CD4-positive, alpha-beta T cell treated with Interleukin-17A for 4 hours (primary cell): Measurements from ENCODE around the gene TRERF1.
"Not testable (repeated sequence)": the region's sequence is repeated elsewhere in the genome, so short reads cannot be mapped to it uniquely, and the experiment has no call there.

Experiments
- DNase-seq: peaks from one replicate; pipeline ENCODE4 v3.0.0-alpha.2; 2020; ENCODE audit warnings: mixed read lengths

Gene TRERF1

DNA sequence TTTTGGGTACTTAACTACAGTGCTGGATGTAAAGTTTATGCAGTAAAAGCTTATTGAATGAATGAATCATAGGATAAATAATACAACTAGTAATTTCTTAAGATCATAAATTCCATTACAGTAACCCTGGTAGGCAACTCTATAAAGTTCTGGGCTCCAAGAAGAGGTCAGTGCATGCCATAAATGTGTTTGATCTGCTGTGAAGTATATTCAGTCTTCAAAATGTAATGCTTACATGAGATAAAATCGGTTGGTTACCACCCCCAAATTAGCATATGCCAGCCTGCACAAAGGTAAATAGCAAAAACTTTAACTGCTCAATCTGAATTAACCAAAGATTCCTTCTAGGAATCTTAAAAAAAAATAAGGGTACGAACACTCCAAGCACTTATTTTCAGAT, 244.2 kb downstream of the TRERF1 start:
- not testable (repeated sequence) for DNase-seq

DNA sequence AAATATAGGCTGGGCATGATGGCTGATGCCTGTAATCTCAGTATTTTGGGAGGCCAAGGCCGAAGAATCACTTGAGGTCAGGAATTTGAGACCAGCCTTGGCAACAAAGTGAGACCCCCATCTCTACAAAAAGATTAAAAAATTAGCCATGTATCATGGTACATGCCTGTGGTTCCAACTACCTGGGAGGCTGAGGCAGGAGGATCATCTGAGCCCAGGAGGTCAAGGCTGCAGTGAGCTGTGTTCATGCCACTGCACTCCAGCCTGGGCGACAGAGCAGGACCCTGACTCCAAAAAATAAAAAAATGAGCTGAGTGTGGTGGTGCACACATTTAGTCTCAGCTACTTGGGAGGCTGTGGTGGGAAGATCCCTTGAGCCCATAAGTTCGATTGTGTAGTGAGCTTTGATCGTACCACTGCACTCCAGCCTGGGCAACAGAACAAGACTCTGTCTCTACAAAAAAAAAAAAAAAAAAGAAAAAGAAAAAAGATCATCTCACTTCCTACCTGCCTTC, 246.9 kb downstream of the TRERF1 start:
- DNase-seq: no peak

DNA sequence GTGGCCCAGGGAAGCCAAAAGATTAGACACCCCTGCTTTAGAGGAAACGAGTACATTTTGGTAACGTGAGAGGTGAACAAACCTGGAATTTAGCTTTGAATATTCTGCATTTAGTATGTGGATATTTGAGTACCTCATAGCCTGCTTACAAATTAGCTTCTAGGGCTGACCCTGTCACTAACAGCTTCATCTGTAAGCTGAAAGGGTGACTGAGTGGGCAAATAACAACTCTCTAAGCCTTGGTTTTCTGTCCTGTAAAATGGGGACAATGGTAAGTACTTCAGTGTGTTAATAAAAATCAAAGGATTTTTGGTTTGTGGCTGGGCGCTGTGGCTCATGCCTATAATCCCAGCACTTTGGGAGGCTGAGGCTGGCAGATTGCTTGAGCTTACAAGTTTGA, 248.5 kb downstream of the TRERF1 start:
- no peak for DNase-seq

DNA sequence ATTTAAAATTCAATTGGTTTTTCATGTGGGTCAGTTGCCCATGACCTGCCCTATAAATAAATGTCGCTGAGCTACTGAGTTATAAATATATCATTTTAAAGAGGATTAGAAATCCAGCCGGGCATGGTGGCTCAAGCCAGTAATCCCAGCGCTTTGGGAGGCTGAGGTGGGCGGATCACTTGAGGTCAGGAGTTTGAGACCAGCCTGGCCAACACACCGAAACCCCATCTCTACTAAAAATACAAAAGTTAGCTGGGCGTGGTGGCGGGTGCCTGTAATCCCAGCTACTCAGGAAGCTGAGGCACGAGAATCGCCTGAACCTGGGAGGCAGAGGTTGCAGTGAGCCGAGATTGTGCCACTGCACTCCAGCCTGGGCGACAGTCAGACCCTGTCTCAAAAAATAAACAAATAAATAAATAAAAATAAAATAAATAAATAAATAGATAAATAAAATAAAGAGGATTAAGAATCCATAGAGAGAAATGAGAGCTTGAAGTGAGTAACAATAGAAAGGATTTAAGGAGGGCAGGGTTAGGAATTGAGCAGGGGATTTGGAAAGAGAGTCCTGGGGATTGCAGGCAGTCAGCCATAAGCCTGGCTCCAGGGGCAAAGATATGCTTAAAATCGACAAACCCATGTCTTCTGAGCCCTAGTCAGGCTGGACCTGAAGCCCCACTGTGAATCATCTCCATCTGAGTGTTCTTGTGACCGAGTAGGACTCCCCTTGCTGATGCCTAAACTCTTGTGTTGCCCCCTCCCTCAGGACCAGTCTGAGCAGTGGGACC, 249.4 kb downstream of the TRERF1 start:
- not testable (repeated sequence) for DNase-seq

DNA sequence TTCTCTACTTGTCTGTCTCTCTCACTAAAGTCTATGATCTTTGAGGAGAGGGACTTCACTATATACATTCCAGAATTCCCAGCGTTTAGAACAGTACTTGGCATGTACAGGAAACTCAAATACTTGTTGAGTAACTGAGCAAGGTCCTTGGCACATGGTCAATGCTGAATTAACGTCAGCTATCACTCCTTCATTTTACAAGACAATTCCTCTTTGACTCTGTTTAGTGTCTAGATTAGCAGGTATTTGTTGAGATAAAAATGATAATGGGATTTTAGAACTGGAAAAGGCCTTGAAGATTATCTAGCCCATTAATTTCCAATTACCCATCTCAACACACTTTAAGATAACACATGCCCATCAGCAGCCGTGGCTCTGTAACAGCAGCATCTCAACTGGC, 250.3 kb downstream of the TRERF1 start:
- DNase-seq: no peak

DNA sequence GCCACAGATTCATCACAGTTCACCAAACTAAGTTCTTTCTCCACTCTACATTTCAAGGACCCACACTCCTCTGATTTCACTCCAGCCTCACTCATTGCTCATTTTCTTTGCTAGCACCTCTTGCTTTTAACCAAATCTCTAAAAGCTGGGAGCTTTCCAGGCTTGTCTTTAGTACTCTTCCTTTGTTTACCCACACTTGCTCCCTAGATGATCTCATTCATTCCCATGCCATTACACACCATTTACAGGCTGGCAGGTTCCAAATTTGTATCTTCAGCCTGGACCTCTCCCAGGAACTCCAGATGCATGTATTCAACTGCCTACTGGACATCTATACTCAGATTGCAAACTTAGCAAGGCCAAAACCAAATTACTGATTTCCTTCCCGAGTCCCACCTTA, 251.7 kb downstream of the TRERF1 start:
- DNase-seq: no peak

DNA sequence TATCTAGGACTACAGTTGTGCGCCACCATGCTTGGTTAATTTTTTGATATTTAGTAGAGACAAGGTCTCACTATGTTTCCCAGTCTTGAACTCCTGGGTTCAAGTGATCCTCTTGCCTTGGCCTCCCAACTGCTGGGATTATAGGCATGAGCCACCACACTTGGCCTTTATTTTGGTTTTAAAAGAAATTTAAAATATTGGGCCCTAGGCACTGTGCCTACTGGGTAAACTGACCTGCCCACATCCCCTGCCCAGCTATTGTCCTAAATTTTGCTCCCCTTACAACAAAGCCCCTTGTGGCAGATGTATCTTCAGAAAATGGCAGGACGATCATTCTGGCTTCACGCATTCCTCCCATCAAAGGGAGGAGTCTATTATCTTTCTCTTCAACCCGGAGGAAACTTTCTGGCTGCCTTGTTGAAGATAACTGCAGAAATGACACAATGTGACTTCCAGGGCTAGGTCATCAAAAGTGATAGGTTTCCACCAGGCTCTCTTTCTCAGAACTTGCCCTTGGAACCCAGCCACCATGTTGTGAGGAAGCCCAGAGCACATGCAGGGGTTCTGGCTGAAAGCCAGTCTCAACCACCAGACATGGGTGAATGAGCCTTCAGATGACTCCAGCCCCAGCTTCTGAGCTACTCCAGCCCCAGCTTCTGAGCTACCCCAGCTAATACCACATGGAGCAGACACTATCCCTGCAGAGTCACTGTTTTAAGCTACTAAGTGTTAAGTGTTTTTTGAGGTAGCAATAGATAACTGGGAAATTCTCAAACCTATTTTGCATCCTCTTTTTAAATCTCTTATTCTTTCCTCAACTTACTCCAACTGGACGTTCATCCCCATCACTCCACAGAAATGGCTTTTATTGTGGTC, 252.4 kb downstream of the TRERF1 start:
- no peak for DNase-seq

DNA sequence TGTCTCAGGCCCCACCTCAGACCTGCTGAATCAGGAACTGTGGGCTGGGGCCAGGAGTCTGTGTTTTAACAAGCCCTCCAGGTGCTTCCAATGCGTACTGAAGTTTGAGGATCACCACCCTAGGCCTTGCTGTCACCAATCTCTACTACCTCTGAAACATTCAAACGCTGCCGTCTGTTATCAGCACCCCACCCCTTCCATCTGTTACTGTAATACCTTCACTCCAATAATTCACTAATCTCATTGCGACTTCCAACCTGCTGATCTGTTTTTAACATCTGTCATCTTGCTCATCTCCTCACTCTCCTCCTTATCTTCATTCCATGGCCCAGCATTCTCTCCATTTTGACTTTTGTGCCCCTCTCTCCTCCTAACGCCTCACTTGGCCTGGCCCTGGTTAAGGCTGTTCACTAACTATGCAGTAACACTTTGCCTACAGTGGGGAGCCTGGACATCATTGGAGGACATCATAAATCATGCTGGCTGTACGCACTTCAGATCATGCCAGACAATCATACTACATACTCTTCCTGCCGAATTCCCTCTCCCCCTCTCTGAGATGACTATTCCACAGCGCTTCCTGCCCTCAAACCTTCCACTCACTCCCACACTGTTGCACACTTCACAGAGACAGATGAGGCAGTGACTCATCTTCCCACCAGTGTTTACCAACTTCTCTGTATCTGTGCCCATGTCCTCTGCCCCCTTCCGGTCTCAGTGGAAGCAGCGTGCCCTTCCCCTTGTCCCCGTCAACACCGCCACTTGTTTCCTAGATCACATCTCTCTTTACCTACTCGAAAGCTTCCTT, 254.0 kb downstream of the TRERF1 start:
- peak; percentile 37 for DNase-seq

DNA sequence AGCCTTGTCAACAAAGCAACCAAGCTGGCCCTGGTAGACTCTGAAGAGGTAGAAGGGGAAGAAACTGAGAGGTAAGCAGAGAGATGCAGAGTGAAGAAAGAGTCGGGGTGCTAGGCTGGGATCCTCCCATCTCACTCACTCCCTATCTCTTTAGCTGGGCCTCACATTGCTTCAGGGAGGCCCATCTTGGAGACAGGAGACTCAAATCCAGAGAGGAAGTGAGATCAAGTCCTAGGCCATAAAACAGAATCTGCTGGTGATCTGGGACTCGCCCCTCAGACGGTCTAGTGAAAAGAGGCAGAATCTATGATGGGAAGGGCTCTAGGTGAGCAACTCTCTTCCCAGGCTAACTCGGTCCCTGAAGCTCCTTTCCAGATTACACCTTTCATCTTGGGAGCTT, 256.3 kb downstream of the TRERF1 start:
- no peak for DNase-seq

DNA sequence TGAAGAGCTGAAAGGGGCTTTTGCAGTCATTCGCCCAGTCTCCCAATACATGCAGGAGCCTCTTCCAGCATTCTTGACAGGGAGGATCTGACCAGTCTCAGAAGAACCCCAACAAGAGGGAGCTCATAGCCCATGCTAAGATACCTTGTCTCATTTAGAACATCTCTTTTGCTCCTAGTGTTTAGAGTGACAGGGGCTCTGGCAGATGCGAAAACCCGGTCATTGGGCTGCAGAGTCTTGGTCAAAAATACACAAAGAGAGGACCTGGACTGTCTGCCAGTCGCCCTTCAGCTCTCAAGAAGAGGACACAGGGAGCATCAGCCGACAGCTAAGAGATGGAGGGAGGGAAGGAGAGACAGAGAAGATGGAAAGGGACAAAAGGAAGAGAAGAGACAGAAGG, 257.7 kb downstream of the TRERF1 start:
- DNase-seq: no peak

DNA sequence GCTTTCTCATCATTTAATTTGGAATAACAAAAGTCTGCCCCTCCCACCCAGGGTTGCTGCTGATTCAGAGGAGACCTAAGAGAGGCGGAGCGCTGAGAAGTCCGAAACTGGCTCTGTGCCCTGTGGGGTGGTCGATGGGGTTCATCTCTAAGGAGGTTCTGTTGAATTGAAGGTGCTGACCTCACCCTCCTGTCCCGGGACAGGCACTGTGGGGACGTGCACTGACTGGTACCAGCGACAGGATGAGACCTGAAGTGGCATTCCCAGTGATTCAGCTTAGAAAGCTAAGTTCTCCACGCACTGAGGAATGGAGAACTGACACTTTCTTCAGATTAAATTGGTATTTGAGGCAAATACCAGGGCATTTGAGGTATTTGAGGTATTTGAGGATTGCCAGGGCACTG, 258.2 kb downstream of the TRERF1 start:
- no peak for DNase-seq

DNA sequence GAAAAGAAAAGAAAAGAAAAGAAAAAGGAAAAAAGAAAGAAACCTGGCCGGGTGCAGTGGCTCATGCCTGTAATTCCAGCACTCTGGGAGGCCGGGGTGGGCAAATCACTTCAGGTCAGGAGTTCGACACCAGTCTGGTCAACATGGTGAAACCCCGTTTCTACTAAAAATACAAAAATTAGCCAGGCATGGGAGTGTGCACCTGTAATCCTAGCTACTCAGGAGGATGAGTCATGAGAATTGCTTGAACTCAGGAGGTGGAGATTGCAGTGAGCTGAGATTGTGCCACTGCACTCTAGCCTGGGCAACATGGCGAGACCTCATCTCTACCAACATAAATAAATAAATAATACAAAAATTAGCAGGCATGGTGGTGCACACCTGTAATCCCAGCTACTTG, 259.3 kb downstream of the TRERF1 start:
- DNase-seq: not testable (repeated sequence)

DNA sequence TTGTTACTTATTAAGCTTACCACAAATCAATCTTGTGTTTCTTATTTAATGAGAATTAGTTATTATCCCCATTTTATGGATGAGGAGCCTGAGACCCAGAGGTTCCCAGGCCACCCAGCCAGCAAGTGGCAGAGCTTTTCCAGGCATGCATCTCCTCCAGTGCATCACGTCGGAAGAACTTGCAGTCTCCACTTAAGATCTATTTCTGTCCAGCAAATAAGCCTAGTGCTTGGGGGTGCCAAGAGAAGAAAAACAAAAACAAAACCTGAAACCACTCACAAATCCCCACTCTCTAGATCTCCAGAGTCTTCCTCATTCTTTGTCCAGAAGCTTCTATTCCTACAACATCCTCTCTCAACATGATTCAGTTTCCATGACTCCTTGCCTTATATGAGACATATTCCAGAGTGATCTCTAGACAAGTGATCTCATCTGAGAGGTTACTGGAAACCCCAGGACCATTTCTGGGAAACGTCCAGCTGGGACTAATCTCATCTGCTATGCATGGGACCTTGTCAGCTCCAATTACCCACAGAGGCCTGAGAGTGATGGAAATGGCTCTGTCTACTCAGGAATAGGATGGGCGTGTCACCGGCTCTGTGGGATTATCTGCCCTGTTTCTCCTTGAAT, 261.1 kb downstream of the TRERF1 start:
- DNase-seq: no peak

DNA sequence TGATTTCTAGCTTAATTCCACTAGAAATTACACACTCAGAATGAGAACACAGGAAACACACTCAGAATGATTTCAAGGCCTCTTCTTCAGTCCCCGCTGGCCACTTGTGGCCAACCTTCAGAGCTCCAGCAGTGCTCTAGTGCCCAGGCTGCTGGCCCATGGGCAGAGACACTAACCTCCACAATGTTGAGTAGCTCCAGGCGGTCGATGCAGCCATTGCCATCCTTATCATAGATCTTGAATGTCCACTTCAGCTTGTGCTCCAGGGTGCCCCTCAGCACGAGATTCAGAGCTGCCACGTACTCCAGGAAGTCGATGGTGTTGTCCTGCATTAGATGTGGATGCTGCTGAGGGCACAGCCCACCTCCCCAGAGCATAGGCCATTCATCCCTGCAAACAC, 263.3 kb downstream of the TRERF1 start:
- no peak for DNase-seq

DNA sequence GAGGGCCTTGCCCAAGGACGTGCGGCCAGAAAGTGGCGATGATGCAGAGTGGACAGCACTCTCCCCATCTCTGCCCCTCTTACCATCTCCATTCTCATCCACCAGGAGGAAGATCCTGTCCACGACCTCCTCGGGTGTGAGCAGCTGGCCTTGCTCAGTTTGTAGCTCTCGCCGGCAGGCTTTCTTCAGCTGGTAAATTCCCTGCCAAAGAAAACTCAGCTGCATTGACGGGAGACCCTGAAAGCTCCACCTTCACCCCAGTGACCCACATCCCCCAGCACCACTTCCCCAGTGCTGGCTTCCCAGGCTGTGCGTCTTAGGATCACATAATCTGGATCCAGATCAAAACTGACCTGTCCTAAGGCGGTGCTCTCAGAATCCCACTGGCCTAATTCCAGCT, 266.1 kb downstream of the TRERF1 start:
- no peak for DNase-seq

DNA sequence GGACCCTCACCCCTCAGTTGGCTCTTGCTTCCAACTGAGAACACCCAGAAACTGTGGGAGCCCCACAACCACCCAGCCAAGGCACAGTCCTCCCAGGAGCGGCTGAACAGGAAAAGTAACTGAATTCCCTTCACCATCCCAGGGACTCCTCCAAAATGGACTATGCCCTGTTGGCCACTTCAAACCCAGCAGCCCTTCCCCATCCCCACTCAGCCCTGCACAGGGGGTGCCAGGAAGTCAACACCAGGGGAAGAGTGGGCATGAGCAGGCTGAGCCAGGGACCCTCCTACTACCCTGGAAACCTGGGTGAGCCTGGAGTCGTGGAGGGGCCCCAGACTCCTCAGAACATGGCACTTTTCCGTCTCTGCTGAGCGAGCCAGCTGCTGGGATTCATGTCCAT, 267.3 kb downstream of the TRERF1 start:
- no peak for DNase-seq

DNA sequence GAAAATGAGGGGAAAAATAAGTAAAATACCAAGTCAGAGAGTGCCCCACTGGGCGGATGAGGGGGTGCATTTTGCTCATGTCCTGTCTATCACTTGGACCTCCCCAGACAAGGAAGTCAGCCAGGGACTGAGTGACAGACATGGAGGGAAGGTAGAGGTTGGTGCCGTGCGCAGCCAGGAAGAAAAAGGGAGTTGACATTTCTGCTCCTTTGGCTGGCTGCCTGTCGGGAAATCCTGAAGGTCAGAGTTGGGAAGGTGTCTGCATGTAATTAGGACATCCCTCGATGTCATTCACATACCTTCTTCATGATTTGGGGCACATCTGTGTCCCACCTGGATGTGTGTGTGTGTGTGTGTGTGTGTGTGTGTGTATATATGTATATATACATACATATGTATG, 269.6 kb downstream of the TRERF1 start:
- no peak for DNase-seq

DNA sequence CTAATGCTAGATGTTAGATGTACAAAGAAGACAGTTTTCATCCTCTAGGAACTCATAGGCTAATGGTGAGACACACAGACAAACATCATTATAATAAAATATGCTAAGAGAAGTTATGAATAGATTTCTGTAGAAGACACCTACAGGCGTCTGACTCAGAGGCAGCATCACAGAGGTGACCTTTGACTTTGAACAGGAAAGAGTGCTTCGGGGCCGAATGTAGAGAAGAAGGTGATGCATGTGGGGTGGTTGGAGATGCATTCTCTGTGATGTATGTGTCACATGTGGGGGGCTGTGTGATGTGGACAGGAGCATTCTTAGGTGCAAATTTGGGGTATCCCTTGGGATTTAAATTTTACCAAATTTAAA, 271.8 kb downstream of the TRERF1 start:
- DNase-seq: no peak

DNA sequence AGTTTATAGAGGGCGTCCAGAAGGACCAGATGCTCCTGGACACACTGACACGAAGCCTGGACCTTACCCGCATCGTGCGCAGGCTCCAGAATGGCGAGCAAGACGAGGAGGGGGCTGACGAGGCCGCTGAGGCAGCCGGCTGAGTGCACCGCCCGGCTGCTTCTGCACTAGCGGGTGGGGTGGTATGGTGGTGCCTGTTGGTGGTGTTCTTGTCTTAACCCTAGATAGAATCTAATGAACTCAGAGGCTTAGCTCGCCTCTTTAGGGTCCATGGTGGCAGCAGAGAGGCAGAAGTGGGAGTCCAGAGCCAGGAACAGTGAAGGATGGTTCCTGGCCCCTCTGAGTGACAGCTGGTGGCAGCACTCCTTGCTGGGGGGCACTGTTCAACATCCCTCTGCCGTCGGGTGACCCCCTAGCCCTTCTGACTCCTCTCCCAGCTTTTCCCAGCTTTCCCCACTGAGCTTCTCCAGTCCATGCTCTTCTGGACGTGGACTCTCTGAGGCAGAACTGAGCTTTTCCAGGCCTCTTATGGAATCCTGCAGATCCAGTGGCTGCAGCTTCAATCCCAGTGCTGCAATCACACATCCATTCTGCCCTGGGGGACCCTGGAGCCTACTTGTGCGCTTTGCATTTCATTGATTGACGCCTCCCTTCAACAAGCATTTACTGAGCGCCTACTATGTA, 272.3 kb downstream of the TRERF1 start:
- DNase-seq: no peak

DNA sequence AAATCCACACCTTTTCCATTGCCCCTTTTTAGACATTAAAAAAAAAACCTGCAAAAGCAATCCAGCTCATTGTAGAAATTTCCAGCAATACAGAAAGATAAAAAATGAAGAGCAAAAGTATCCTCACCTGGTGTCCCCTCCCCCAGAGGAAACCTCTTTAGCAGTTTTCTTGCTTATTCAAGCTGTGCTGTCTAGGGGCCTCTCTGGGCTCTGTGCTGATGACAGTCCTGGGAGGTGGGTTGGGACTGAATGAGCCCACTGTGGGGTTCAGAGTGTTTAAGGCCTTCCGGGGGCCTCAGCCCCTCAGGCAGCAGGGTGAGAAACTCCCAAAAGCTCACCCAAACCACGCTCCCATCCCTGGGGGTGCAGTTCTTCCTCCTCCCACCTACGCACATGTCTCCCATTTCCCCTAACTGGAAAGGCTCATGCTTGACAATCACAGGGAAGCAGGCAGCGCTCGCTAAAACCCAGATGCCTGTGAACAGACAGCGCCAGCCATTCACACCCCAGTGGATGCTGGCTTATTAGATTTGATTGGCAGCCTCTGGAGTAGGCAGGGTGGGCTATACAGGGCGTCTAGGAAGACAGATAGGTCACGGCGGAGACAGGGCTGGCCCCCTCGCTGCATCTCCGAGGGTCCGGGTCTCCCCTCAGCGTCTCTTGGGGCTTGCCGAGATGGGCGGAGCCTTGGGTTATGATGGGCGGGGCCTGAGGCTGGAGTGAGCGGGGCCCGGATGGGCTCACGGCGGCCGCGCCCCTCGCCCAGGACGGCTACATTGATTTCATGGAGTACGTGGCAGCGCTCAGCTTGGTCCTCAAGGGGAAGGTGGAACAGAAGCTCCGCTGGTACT, 274.0 kb downstream of the TRERF1 start:
- DNase-seq: peak; percentile 38

DNA sequence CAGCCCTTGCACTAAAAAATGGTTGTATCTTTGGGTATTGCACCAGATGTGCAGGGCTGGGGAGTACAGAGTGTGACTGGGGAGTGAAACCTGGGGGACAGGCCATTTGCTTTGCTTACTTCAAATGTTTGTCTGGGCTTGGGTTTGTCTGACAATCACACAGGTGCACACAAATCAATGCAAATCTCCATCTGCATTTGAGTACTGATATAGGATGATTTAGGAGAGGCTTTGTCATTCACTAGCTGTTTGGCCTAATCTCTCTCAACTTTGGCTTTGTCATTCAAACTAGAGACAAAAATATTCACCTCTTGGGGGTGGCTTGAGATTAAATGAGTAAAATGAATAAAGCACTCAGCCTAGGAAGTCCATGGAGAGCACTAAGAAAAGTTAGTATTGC, 274.7 kb downstream of the TRERF1 start:
- no peak for DNase-seq
